Caco-2 (cell line): Measurements from ENCODE around the gene PTPRN2. TPM values are rescaled to one million over a fixed set of nuclear protein-coding genes. Genes with fewer than 3 reads are reported as not detected.

ENCODE experiments used
- BruUV-seq: library from RNA; stranded (reverse); fragments of 400-500 nt; replicated peaks from 2 replicates; lab custom pipeline; 2021; lab: Mats Ljungman, UMichigan
- CTCF ChIA-PET: fragments of 300-600 bp; sonication (Branson Sonifier 250); formaldehyde crosslinking; loops from one replicate; lab custom pipeline; 2022; ENCODE audit warnings: antibody characterized with exemption; lab: Charles Lee
- POLR2A ChIA-PET: fragments of 300-600 bp; sonication (Branson Sonifier 250); formaldehyde crosslinking; loops from one replicate; lab custom pipeline; 2022; ENCODE audit warnings: antibody characterized with exemption; lab: Charles Lee
- DNase-seq, 2 experiments: peaks; one replicate each; pipeline versions ENCODE4 v3.0.0 to v3.0.0-alpha.2; 2020 to 2022
- H3K27me3 ChIP-seq: replicated peaks from 2 replicates; pipeline ENCODE4 v1.6.0; 2011; ENCODE audit warnings: low read length; ENCODE audit not compliant: control insufficient read depth, insufficient read depth
- H3K36me3 ChIP-seq: 2 replicates; pipeline ENCODE4 v1.5.1; 2011; ENCODE audit warnings: low read length; ENCODE audit not compliant: control insufficient read depth, insufficient read depth
- H3K4me1 ChIP-seq: fragments of 250-450 bp; sonication (Bioruptor Pico); 2 replicates; pipeline ENCODE4 v1.5.1; 2020; ENCODE audit warnings: mild to moderate bottlenecking
- H3K4me3 ChIP-seq: 2 replicates; pipeline ENCODE4 v1.5.1; 2011; ENCODE audit warnings: low read depth, mild to moderate bottlenecking, control low read depth, low read length
- H3K9me3 ChIP-seq: fragments of 250-450 bp; sonication (Bioruptor Pico); 2 replicates; pipeline ENCODE4 v1.5.1; 2020; ENCODE audit warnings: mild to moderate bottlenecking, moderate library complexity
- H3K27ac Mint-ChIP-seq: one replicate; pipeline ENCODE4 v1.8.0; 2022; ENCODE audit warnings: mixed read lengths; ENCODE audit not compliant: unreplicated experiment
- H3K27me3 Mint-ChIP-seq: one replicate; pipeline ENCODE4 v1.8.0; 2022; ENCODE audit warnings: mixed read lengths; ENCODE audit not compliant: insufficient read depth, unreplicated experiment
- H3K36me3 Mint-ChIP-seq: one replicate; pipeline ENCODE4 v1.8.0; 2022; ENCODE audit warnings: mild to moderate bottlenecking, mixed read lengths; ENCODE audit not compliant: insufficient read depth, unreplicated experiment
- H3K4me1 Mint-ChIP-seq: one replicate; pipeline ENCODE4 v1.8.0; 2022; ENCODE audit warnings: low read depth, mixed read lengths; ENCODE audit not compliant: unreplicated experiment
- H3K4me3 Mint-ChIP-seq: one replicate; pipeline ENCODE4 v1.8.0; 2022; ENCODE audit warnings: mild to moderate bottlenecking, moderate library complexity, mixed read lengths; ENCODE audit not compliant: unreplicated experiment
- H3K9me3 Mint-ChIP-seq: one replicate; pipeline ENCODE4 v1.8.0; 2022; ENCODE audit warnings: mixed read lengths; ENCODE audit not compliant: unreplicated experiment
- intact Hi-C: fragments of 100-400 bp; cut with micrococcal nuclease; formaldehyde crosslinking; loops from one replicate; pipeline ENCODE4 v1.10.0; 2022; ENCODE audit not compliant: unreplicated experiment
- total RNA-seq: library from RNA; stranded (reverse); gene quantifications from 2 replicates; pipeline ENCODE4 v1.2.3, GENCODE V29; 2022
- TF ChIP-seq, protein P1 (sequence below), 2 experiments: fragments of 200-600 bp in 1 of 2; IDR thresholded peaks; 1 replicate in 1 of 2; 2 replicates in 1 of 2; pipeline versions ENCODE4 v1.5.1 to v1.8.0; 2011 to 2022; ENCODE audit warnings: antibody characterized with exemption in 1 of 2, control low read depth in 1 of 2, inconsistent platforms in 1 of 2, low read depth in 1 of 2, low read length in 1 of 2, mild to moderate bottlenecking in 1 of 2, moderate library complexity in 1 of 2; ENCODE audit not compliant: insufficient read depth in 1 of 2, severe bottlenecking in 1 of 2, unreplicated experiment in 1 of 2

Gene PTPRN2
- total RNA-seq, 1 experiment from 2014 or later = 1.4 TPM

DNA sequence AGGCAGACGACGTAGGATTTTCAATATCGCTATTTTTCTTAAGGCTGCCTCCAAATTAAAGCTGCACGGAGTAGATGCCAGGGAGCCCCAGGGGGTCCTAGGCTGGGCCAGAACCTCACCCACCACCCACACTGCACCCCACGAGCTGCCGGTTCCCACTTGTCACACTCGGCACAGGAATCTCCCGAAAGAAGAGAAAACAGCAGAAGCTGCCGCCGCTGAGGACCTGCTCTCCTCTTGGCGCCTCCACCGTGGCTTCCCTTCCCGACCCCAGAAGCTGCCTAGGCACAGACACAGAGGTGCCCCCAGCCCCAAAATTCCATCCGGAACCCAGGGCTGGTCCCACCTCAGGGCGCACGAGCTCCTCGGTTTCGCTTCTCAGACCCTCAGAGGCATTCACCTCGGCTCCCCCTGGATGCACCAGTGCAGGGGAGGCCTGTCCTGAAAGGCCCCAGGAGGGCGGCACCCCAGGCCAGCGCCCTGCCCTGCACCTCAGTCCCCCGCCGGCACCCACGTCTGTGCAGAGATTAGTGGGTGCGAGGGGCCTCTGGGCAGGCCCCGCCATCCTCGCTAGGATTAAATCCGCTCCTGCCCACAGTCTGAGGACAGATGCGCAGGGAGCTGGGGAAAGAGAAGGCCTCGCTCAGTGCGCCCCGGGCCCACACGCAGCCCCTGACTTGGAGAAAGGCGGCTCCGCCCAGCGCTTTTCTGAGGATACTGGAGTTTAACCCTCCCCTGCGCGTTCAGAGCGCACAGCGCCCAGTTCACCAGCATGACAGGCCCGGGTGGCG, 99.2 kb downstream of the PTPRN2 start:
- no peaks in the 10 kb centered on the region for H3K9me3 Mint-ChIP-seq
- POLR2A ChIA-PET = no interaction called here
- H3K27me3 ChIP-seq = no peaks in the 10 kb centered on the region
- no peak overlapping the region for H3K27ac Mint-ChIP-seq
- no TSS peak for BruUV-seq
- DNase-seq = no peak
- no peak overlapping the region for H3K4me3 ChIP-seq
- no peaks in the 10 kb centered on the region for H3K27me3 Mint-ChIP-seq
- TF ChIP-seq, protein P1, sequence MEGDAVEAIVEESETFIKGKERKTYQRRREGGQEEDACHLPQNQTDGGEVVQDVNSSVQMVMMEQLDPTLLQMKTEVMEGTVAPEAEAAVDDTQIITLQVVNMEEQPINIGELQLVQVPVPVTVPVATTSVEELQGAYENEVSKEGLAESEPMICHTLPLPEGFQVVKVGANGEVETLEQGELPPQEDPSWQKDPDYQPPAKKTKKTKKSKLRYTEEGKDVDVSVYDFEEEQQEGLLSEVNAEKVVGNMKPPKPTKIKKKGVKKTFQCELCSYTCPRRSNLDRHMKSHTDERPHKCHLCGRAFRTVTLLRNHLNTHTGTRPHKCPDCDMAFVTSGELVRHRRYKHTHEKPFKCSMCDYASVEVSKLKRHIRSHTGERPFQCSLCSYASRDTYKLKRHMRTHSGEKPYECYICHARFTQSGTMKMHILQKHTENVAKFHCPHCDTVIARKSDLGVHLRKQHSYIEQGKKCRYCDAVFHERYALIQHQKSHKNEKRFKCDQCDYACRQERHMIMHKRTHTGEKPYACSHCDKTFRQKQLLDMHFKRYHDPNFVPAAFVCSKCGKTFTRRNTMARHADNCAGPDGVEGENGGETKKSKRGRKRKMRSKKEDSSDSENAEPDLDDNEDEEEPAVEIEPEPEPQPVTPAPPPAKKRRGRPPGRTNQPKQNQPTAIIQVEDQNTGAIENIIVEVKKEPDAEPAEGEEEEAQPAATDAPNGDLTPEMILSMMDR (IDR thresholded peaks at IDR 0.05; ENCODE audit: insufficient read depth in 1 of 2, low read depth in 1 of 2, low read length in 1 of 2, severe bottlenecking in 1 of 2, unreplicated experiment in 1 of 2) = no peak
- CTCF ChIA-PET = no interaction called here
- intact Hi-C loops = no loop called here
- no peaks in the 10 kb centered on the region for H3K9me3 ChIP-seq
- no peaks in the 10 kb centered on the region for H3K36me3 Mint-ChIP-seq
- no peaks in the 10 kb centered on the region for H3K36me3 ChIP-seq
- no peak overlapping the region for H3K4me3 Mint-ChIP-seq
- H3K4me1 Mint-ChIP-seq = no peaks in the 10 kb centered on the region
- H3K4me1 ChIP-seq = no peaks in the 10 kb centered on the region

DNA sequence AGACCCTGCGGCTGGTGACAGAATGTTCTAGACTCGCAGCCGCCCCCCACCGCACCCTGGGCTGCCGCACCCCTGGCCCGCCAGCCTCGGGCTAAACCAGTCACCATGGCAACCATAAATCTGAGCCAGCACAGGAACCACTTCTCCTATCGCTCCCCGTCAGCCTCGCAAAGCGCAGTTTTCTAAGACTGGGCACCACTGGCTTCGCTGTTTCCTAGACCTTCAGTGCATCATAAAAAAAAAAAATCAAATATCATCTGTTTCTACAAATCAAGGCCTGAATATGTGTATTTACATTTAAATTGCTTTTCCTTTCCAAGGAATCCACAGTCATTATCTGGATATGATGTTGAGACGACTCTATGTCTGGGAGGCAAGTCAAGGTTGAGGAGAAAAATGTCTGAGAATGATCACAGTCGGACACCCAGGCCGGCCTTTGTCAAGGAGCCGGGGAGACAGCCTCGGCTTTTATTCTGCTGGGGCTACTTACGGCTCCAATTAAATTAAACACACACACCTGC, 99.9 kb downstream of the PTPRN2 start:
- intact Hi-C loops = no loop called here
- Mint-ChIP-seq H3K27me3 (no peaks in the 10 kb centered on the region), H3K4me1 (no peaks in the 10 kb centered on the region), H3K27ac (no peak overlapping the region), H3K9me3 (no peaks in the 10 kb centered on the region), H3K4me3 (no peak overlapping the region), H3K36me3 (no peaks in the 10 kb centered on the region)
- Histone ChIP-seq H3K4me1 (no peaks in the 10 kb centered on the region), H3K9me3 (no peaks in the 10 kb centered on the region), H3K4me3 (no peak overlapping the region), H3K36me3 (no peaks in the 10 kb centered on the region), H3K27me3 (no peaks in the 10 kb centered on the region)
- no TSS peak for BruUV-seq
- no peak for DNase-seq
- POLR2A ChIA-PET = no interaction called here
- CTCF ChIA-PET = no interaction called here
- TF ChIP-seq, protein P1 (IDR thresholded peaks at IDR 0.05; ENCODE audit: insufficient read depth in 1 of 2, low read depth in 1 of 2, low read length in 1 of 2, severe bottlenecking in 1 of 2, unreplicated experiment in 1 of 2) = no peak

DNA sequence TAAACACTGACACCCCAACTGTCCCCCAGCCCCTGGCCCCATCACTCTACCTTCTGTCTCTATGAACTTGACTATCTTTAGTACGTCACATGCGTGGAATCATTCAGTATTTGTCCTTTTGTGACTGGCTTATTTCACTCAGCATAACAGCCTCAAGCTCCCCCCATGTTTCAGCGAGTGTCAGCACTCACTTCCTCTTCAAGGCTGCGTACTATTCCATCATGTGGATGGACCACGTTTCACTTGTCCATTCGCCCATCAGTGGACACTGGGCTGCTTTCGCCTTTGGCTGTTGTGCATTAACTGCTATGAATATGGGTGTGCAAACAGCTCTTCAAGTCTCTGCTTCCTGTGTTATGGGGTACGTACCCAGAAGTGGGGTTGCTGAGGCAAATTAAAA, 100.7 kb downstream of the PTPRN2 start:
- ChIA-PET POLR2A (no interaction called here), CTCF (no interaction called here)
- no peaks in the 10 kb centered on the region for H3K27me3 ChIP-seq
- BruUV-seq = no TSS peak
- H3K36me3 Mint-ChIP-seq = no peaks in the 10 kb centered on the region
- H3K4me1 Mint-ChIP-seq = no peaks in the 10 kb centered on the region
- H3K4me3 ChIP-seq = no peak overlapping the region
- no peaks in the 10 kb centered on the region for H3K36me3 ChIP-seq
- no peaks in the 10 kb centered on the region for H3K9me3 ChIP-seq
- H3K27me3 Mint-ChIP-seq = no peaks in the 10 kb centered on the region
- no peaks in the 10 kb centered on the region for H3K9me3 Mint-ChIP-seq
- no peak overlapping the region for H3K4me3 Mint-ChIP-seq
- TF ChIP-seq, protein P1 (IDR thresholded peaks at IDR 0.05; ENCODE audit: insufficient read depth in 1 of 2, low read depth in 1 of 2, low read length in 1 of 2, severe bottlenecking in 1 of 2, unreplicated experiment in 1 of 2) = no peak
- no peak overlapping the region for H3K27ac Mint-ChIP-seq
- intact Hi-C loops = no loop called here
- H3K4me1 ChIP-seq = no peaks in the 10 kb centered on the region
- no peak for DNase-seq
